HCEC 1CT (cell line): ENCODE results near the gene CARMIL3.
"Not testable (repeated sequence)": the region's sequence is repeated elsewhere in the genome, so short reads cannot be mapped to it uniquely, and the experiment has no call there.

Experiments used
- DNase-seq: peaks from one replicate; pipeline ENCODE4 v3.0.0-alpha.2; 2017

The CARMIL3 gene

GRCh38 chr14:24051789-24052655 is at the start of gene CARMIL3:
CARMIL3 (plus strand) TSS chr14:24052009; CDS start chr14:24052154, 145 bp downstream.
- DNase-seq, result peak; percentile 18

GRCh38 chr14:24006471-24006816 is 45.4 kb upstream of the CARMIL3 start:
- DNase-seq, result not testable (repeated sequence)

GRCh38 chr14:24006817-24007652 is 44.8 kb upstream of the CARMIL3 start:
- peak; percentile 6 for DNase-seq

GRCh38 chr14:24011051-24011450 is 40.8 kb upstream of the CARMIL3 start:
- no peak for DNase-seq

GRCh38 chr14:24012726-24013273 is 39.0 kb upstream of the CARMIL3 start:
- not testable (repeated sequence) for DNase-seq

- DNase-seq, result peak; percentile 58
Measured at GRCh38 chr14:24013654-24014514, 37.9 kb upstream of the CARMIL3 start.

- DNase-seq, result not testable (repeated sequence)
Measured at GRCh38 chr14:24015745-24016144, 36.1 kb upstream of the CARMIL3 start.

- not testable (repeated sequence) for DNase-seq
Measured at GRCh38 chr14:24018978-24019377, 32.8 kb upstream of the CARMIL3 start.

GRCh38 chr14:24019944-24020343 is 31.9 kb upstream of the CARMIL3 start:
- DNase-seq, result not testable (repeated sequence)

GRCh38 chr14:24020520-24020919 is 31.3 kb upstream of the CARMIL3 start:
- not testable (repeated sequence) for DNase-seq

- not testable (repeated sequence) for DNase-seq
Measured at GRCh38 chr14:24024939-24025418, 26.8 kb upstream of the CARMIL3 start.

- DNase-seq, result not testable (repeated sequence)
Measured at GRCh38 chr14:24029687-24030086, 22.1 kb upstream of the CARMIL3 start.

- not testable (repeated sequence) for DNase-seq
Measured at GRCh38 chr14:24031331-24031730, 20.5 kb upstream of the CARMIL3 start.

GRCh38 chr14:24032727-24033418 is 18.9 kb upstream of the CARMIL3 start:
- peak; percentile 86 for DNase-seq

- not testable (repeated sequence) for DNase-seq
Measured at GRCh38 chr14:24035769-24036168, 16.0 kb upstream of the CARMIL3 start.

GRCh38 chr14:24036169-24036962 is 15.4 kb upstream of the CARMIL3 start:
- peak; percentile 68 for DNase-seq

GRCh38 chr14:24036963-24037657 is 14.7 kb upstream of the CARMIL3 start:
- not testable (repeated sequence) for DNase-seq

- no peak for DNase-seq
Measured at GRCh38 chr14:24037658-24038037, 14.2 kb upstream of the CARMIL3 start.

GRCh38 chr14:24038686-24039085 is 13.1 kb upstream of the CARMIL3 start:
- no peak for DNase-seq

GRCh38 chr14:24040692-24041091 is 11.1 kb upstream of the CARMIL3 start:
- no peak for DNase-seq
